Ovary (tissue), 9 donors: ENCODE measurements around the gene DDAH2. TPM values are rescaled to one million over a fixed set of nuclear protein-coding genes. Genes with fewer than 3 reads are reported as not detected.

Source experiments
- DNase-seq, 5 donors: peaks; one replicate each; pipeline ENCODE4 v3.0.0-alpha.2; 2019 to 2020
- H3K27ac ChIP-seq, 2 donors: fragments of 200-600 bp; one replicate each; pipeline versions ENCODE4 v1.5.1 to v1.8.0; 2019 to 2022
- H3K27me3 ChIP-seq: fragments of 200-600 bp; one replicate; pipeline ENCODE4 v1.8.0; 2022
- H3K36me3 ChIP-seq: fragments of 200-600 bp; sonication (generic); one replicate; pipeline ENCODE4 v1.5.1; 2019
- H3K4me1 ChIP-seq: one replicate; pipeline ENCODE4 v1.8.1; 2013; ENCODE audit warnings: mild to moderate bottlenecking, moderate library complexity; ENCODE audit not compliant: insufficient read depth
- H3K4me3 ChIP-seq: fragments of 200-600 bp; sonication (generic); one replicate; pipeline ENCODE4 v1.5.1; 2017
- H3K9me3 ChIP-seq, 2 donors: fragments of 200-600 bp in 1 of 2; sonication (generic) in 1 of 2; one replicate each; pipeline versions ENCODE4 v1.5.1 to v1.8.1; 2013 to 2019; ENCODE audit warnings: mild to moderate bottlenecking in 1 of 2, moderate library complexity in 1 of 2
- CTCF ChIP-seq, 3 donors: fragments of 450-650 bp in 2 of 3; fragments of 200-600 bp in 1 of 3; IDR thresholded peaks; one replicate each; pipeline versions ENCODE4 v1.5.1 to v1.8.0; 2016 to 2022; ENCODE audit warnings: antibody characterized with exemption in 3 of 3, mild to moderate bottlenecking in 1 of 3
- EP300 ChIP-seq: sonication (generic); formaldehyde crosslinking; IDR thresholded peaks from one replicate; pipeline ENCODE4 v1.6.1; 2017; ENCODE audit warnings: antibody characterized with exemption
- POLR2A ChIP-seq: fragments of 450-650 bp; IDR thresholded peaks from one replicate; pipeline ENCODE4 v1.6.1; 2017; ENCODE audit warnings: antibody characterized with exemption, mild to moderate bottlenecking, moderate library complexity
- WGBS, 3 donors: extraction: QIAGEN DNeasy Blood & Tissue Kit in 1 of 3; methylation state at CpG; one replicate each; pipeline versions ENCODE4 v1.1.5 to v1.1.7; 2013 to 2017; 5-methylcytosine and 5-hydroxymethylcytosine counted together
- intact Hi-C, 4 donors: fragments of 100-400 bp; cut with DNase I; formaldehyde crosslinking; loops; one replicate each; pipeline versions ENCODE4 v1.11.0 to v1.15.1; 2022 to 2023
- polyA plus RNA-seq, 2 donors: library from polyadenylated mRNA; stranded (reverse); fragments of 200-250 nt in 1 of 2; fragments of 350-450 nt in 1 of 2; fragmentation: Illumina TruSeq in 1 of 2; extraction: RNeasy Lipid Tissue Mini Kit (QIAGEN cat#74804) in 1 of 2; gene quantifications; one replicate each; pipeline ENCODE4 v1.2.3, GENCODE V29; 2013 to 2014
- total RNA-seq, 7 donors: library from RNA; depleted of rRNA in 2 of 7; stranded (reverse); fragments of >200 nt in 2 of 7; fragmentation: NEBNext Ultra II Directional in 3 of 7; extraction: Animal tissue kit (Norgen Biotek cat#: 25700) in 3 of 7; gene quantifications; one replicate each; pipeline versions ENCODE4 v1.1.0 to v1.2.4, GENCODE V29; 2016 to 2023
- donor health status: DM: no; HTN: no; CAD: no; lungs with moderate emphysema.
- donor health status: DM: no; HTN: no; CAD: no.
- donor health status: Bipolar disorder and iron deficiency.
- donor health status: DM: yes; HTN: yes; CAD: no.
- donor health status: DM: no; HTN: no; CAD: no.
- donor health status: DM: yes; HTN: yes; CAD: no.

The DDAH2 gene
- total and polyA plus RNA-seq, 9 donors: 23.9 to 139 (median 95.2) TPM

DNA sequence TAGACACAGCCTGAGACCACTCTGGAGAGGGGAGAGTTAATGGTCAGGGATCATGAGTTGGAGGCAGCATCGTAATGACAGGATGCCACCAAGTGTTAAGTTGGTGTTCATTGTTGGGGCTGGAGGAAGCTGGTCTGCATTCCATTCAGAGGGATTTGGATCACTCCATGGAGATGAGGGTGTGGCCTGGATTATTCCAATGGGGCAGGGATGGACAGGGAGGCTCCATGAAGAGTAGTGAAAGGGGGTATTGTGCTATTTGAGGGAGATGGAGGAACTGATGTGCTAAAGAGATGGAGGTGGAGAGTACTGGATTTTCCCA lies 34.5 kb upstream of the DDAH2 start:
- no peak overlapping the region for H3K4me3 ChIP-seq
- DNase-seq: no peak
- no peaks in the 10 kb centered on the region for H3K36me3 ChIP-seq
- H3K4me1 ChIP-seq: peaks cover 3% of the 10 kb centered on the region
- WGBS, 3 donors: 3 to 14% (median 13%) methylated on average over 1 of the region's 1 CpG
- H3K27me3 ChIP-seq: no peaks in the 10 kb centered on the region
- H3K27ac ChIP-seq: no peak overlapping the region
- TF ChIP-seq POLR2A: no peak
- no peak for TF ChIP-seq EP300
- TF ChIP-seq CTCF (IDR thresholded peaks at IDR 0.05): no peak
- no peaks in the 10 kb centered on the region for H3K9me3 ChIP-seq
- intact Hi-C loops: no loop called here

- H3K4me3 ChIP-seq: no peak overlapping the region
- DNase-seq: no peak
- intact Hi-C loops: no loop called here
- TF ChIP-seq EP300: no peak
- TF ChIP-seq CTCF (IDR thresholded peaks at IDR 0.05): no peak
- TF ChIP-seq POLR2A: no peak
- H3K4me1 ChIP-seq: peaks cover 3% of the 10 kb centered on the region
- no peaks in the 10 kb centered on the region for H3K9me3 ChIP-seq
- no peaks in the 10 kb centered on the region for H3K27me3 ChIP-seq
- WGBS, 3 donors: 62 to 72% (median 66%) methylated on average over 8 of the region's 8 CpGs
- H3K27ac ChIP-seq: no peak overlapping the region
- H3K36me3 ChIP-seq: no peaks in the 10 kb centered on the region
Observed at GRCh38 chr6:31762878-31763618, 33.9 kb upstream of the DDAH2 start.

DNA sequence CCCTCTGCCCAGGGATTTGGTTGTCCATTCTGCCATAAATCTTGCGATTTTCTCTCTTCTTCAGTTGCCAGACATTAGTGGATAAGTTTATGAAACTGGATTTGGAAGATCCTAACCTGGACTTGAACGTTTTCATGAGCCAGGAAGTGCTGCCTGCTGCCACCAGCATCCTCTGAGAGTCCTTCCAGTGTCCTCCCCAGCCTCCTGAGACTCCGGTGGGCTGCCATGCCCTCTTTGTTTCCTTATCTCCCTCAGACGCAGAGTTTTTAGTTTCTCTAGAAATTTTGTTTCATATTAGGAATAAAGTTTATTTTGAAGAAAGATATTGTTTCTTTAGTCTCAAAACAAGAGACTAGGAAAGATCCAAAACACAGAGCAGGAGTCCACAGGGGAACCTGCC lies 33.3 kb upstream of the DDAH2 start, which contains the start of gene SAPCD1:
Gene SAPCD1 (plus strand): TSS at position 301 of the 400 bp plus-strand sequence. CDS start 399 bp downstream, outside the sequence.
- Histone ChIP-seq H3K27me3 (no peaks in the 10 kb centered on the region), H3K27ac (no peak within 1 kb of the TSS), H3K4me1 (peaks cover 3% of the 10 kb centered on the region), H3K9me3 (no peaks in the 10 kb centered on the region), H3K4me3 (no peak within 1 kb of the TSS), H3K36me3 (no peaks in the 10 kb centered on the region)
- intact Hi-C loops: no loop called here
- WGBS, 3 donors: 51 to 63% (median 55%) methylated on average over 4 of the region's 4 CpGs
- no peak for DNase-seq
- TF ChIP-seq CTCF (IDR thresholded peaks at IDR 0.05) (no peak), EP300 (no peak), POLR2A (no peak)

DNA sequence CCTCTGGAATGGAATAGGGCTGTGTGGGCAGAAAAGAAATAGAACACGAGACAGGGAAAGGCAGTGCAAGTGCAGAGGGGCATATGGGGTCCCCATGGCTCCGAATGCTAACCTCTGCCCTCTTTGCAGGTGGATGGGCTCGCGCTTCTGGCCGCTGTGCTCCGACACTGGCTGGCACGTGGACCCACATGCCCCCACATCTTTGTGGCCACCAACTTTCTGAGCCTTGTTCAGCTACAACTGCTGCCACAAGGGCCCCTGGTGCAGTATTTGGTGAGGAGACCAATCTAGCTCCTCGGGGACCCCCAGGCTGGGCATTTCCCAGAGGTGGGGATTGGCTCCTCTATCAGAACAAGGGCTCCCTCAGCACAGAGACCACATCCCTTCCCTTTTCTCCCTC lies 32.2 kb upstream of the DDAH2 start:
- Histone ChIP-seq H3K27me3 (no peaks in the 10 kb centered on the region), H3K4me3 (no peak overlapping the region), H3K36me3 (no peaks in the 10 kb centered on the region), H3K27ac (no peak overlapping the region), H3K9me3 (no peaks in the 10 kb centered on the region), H3K4me1 (peaks cover 2% of the 10 kb centered on the region)
- TF ChIP-seq CTCF (IDR thresholded peaks at IDR 0.05): no peak
- no peak for TF ChIP-seq EP300
- TF ChIP-seq POLR2A: no peak
- 95% methylated on average over 8 of the region's 8 CpGs for WGBS, 3 donors
- intact Hi-C loops: no loop called here
- no peak for DNase-seq
